BLaER1 (cell line): ENCODE data around the gene KIAA0232.

Experiments
- H3K27ac ChIP-seq: shearing (Covaris generic); formaldehyde crosslinking; 2 replicates; pipeline ENCODE4 v1.8.1; 2022
- H3K27me3 ChIP-seq: shearing (Covaris generic); formaldehyde crosslinking; 2 replicates; pipeline ENCODE4 v1.8.1; 2022
- H3K36me3 ChIP-seq: shearing (Covaris generic); formaldehyde crosslinking; 2 replicates; pipeline ENCODE4 v1.8.1; 2022
- H3K4me1 ChIP-seq: shearing (Covaris generic); formaldehyde crosslinking; 2 replicates; pipeline ENCODE4 v1.8.1; 2022
- H3K4me2 ChIP-seq: shearing (Covaris generic); formaldehyde crosslinking; 2 replicates; pipeline ENCODE4 v1.8.1; 2022
- H3K4me3 ChIP-seq: shearing (Covaris generic); formaldehyde crosslinking; 2 replicates; pipeline ENCODE4 v1.8.1; 2022
- H3K9ac ChIP-seq: shearing (Covaris generic); formaldehyde crosslinking; 2 replicates; pipeline ENCODE4 v1.8.1; 2022
- H3K9me3 ChIP-seq: shearing (Covaris generic); formaldehyde crosslinking; 2 replicates; pipeline ENCODE4 v1.8.1; 2022
- H4K20me1 ChIP-seq: shearing (Covaris generic); formaldehyde crosslinking; 2 replicates; pipeline ENCODE4 v1.8.1; 2022
- Cebpa-rat ChIP-seq: shearing (Covaris generic); IDR thresholded peaks from 2 replicates; pipeline ENCODE4 v1.8.1; 2022

The KIAA0232 gene

GRCh38 chr4:6915041-6916005 is 132.8 kb downstream of the KIAA0232 start:
- H3K27ac ChIP-seq: peak overlapping the region; percentile 99
- TF ChIP-seq Cebpa-rat: no peak
- H3K4me3 ChIP-seq: no peak overlapping the region
- H3K4me2 ChIP-seq: peak overlapping the region; percentile 97
- H3K4me1 ChIP-seq: peaks cover 91% of the 10 kb centered on the region
- H3K9me3 ChIP-seq: no peaks in the 10 kb centered on the region
- H3K9ac ChIP-seq: peak overlapping the region; percentile 47; the same call in 1 of the 2 replicates
- peaks cover 96% of the 10 kb centered on the region for H4K20me1 ChIP-seq
- H3K36me3 ChIP-seq: peaks cover 18% of the 10 kb centered on the region; the same call in 1 of the 2 replicates
- H3K27me3 ChIP-seq: no peaks in the 10 kb centered on the region

- Histone ChIP-seq H4K20me1 (peaks cover 100% of the 10 kb centered on the region), H3K4me2 (peak overlapping the region; percentile 97), H3K9ac (0 out of 2 replicates have a peak overlapping the region, but pooled peaks have one; percentile 17), H3K4me1 (peaks cover 96% of the 10 kb centered on the region), H3K4me3 (peak overlapping the region; percentile 27), H3K27ac (peak overlapping the region; percentile 99), H3K9me3 (no peaks in the 10 kb centered on the region), H3K36me3 (peaks cover 24% of the 10 kb centered on the region; the same call in 1 of the 2 replicates), H3K27me3 (no peaks in the 10 kb centered on the region)
- no peak for TF ChIP-seq Cebpa-rat
These were observed 133.6 kb downstream of the KIAA0232 start for GRCh38 chr4:6916069-6916586.

GRCh38 chr4:6916587-6917460 is 134.3 kb downstream of the KIAA0232 start:
- Histone ChIP-seq H3K36me3 (peaks cover 31% of the 10 kb centered on the region), H3K9me3 (no peaks in the 10 kb centered on the region), H3K4me3 (0 out of 2 replicates have a peak overlapping the region, but pooled peaks have one; percentile 27), H3K4me2 (peak overlapping the region; percentile 97), H3K27ac (peak overlapping the region; percentile 99), H3K4me1 (peaks cover 96% of the 10 kb centered on the region), H3K9ac (peak overlapping the region; percentile 44), H4K20me1 (peaks cover 100% of the 10 kb centered on the region), H3K27me3 (no peaks in the 10 kb centered on the region)
- no peak for TF ChIP-seq Cebpa-rat

DNA sequence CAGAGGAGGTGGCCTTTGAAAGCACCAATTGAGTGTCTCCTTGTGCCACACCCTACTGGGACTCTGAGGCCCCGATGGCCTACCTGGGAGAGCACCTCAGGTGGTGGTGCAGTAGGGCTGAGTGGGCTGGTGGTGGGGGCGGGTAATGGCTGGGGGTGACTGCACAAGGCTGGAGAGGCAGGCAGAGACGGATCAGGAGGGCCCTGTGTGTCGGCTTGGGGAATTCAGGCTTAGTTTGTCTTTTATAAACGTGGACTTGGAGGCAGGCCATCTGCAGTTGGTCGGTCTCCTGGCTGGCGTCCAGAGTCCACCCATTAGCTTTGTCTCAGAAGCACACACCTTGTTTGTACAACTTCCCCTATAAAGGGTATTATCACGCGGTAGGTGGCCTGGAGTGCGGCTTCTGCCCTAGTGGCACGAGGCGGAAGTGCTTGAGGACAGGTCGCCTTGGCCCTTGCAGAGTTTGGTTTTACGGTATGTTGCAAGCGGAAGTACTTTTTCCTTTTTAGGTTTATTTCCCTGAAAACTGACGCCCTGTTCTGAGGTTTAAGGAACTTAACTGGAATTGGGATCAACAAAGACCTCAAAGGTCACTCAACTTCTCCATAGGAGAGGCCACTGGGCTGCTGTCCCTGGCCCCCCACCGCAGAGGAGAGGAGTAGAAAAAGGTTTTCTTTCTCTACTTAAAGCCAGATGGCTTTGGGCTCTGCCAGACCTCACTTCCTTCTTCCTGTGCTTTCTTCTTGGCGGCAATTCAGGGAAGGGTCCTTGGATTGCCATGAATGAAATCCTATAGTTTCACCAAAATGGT is 135.1 kb downstream of the KIAA0232 start:
- Histone ChIP-seq H3K9ac (peak overlapping the region; percentile 44), H3K4me3 (0 out of 2 replicates have a peak overlapping the region, but pooled peaks have one; percentile 1), H3K27me3 (no peaks in the 10 kb centered on the region), H3K27ac (peak overlapping the region; percentile 99), H3K4me2 (peak overlapping the region; percentile 97), H4K20me1 (peaks cover 100% of the 10 kb centered on the region), H3K9me3 (no peaks in the 10 kb centered on the region), H3K4me1 (peaks cover 96% of the 10 kb centered on the region), H3K36me3 (peaks cover 39% of the 10 kb centered on the region)
- no peak for TF ChIP-seq Cebpa-rat

- H3K27ac ChIP-seq: peak overlapping the region; percentile 99
- no peaks in the 10 kb centered on the region for H3K27me3 ChIP-seq
- TF ChIP-seq Cebpa-rat: no peak
- peaks cover 100% of the 10 kb centered on the region for H4K20me1 ChIP-seq
- H3K36me3 ChIP-seq: peaks cover 46% of the 10 kb centered on the region
- H3K4me1 ChIP-seq: peaks cover 95% of the 10 kb centered on the region
- H3K9ac ChIP-seq: peak overlapping the region; percentile 44; the same call in 1 of the 2 replicates
- no peaks in the 10 kb centered on the region for H3K9me3 ChIP-seq
- no peak overlapping the region for H3K4me3 ChIP-seq
- H3K4me2 ChIP-seq: peak overlapping the region; percentile 97
These were observed 135.8 kb downstream of the KIAA0232 start for GRCh38 chr4:6918338-6918737.

GRCh38 chr4:6920171-6920570 is 137.6 kb downstream of the KIAA0232 start:
- Histone ChIP-seq H3K9ac (no peak overlapping the region), H3K9me3 (no peaks in the 10 kb centered on the region)

GRCh38 chr4:6923507-6923906 is 141.0 kb downstream of the KIAA0232 start:
- no peaks in the 10 kb centered on the region for H3K9me3 ChIP-seq
- no peak overlapping the region for H3K4me3 ChIP-seq
- no peak for TF ChIP-seq Cebpa-rat
- no peak overlapping the region for H3K27ac ChIP-seq
- H3K9ac ChIP-seq: no peak overlapping the region
- H4K20me1 ChIP-seq: peaks cover 100% of the 10 kb centered on the region
- H3K4me2 ChIP-seq: 0 out of 2 replicates have a peak overlapping the region, but pooled peaks have one; percentile 15
- no peaks in the 10 kb centered on the region for H3K27me3 ChIP-seq
- peaks cover 95% of the 10 kb centered on the region for H3K4me1 ChIP-seq
- H3K36me3 ChIP-seq: peaks cover 70% of the 10 kb centered on the region

More at GRCh38 chr4:6920171-6920570, 137.6 kb downstream of the KIAA0232 start:
- peaks cover 95% of the 10 kb centered on the region for H3K4me1 ChIP-seq
- no peak overlapping the region for H3K4me3 ChIP-seq
- peaks cover 100% of the 10 kb centered on the region for H4K20me1 ChIP-seq
- no peak overlapping the region; the same call in 1 of the 2 replicates for H3K27ac ChIP-seq
- H3K36me3 ChIP-seq: peaks cover 63% of the 10 kb centered on the region
- no peak for TF ChIP-seq Cebpa-rat
- 0 out of 2 replicates have a peak overlapping the region, but pooled peaks have one; percentile 0 for H3K4me2 ChIP-seq
- no peaks in the 10 kb centered on the region for H3K27me3 ChIP-seq

DNA sequence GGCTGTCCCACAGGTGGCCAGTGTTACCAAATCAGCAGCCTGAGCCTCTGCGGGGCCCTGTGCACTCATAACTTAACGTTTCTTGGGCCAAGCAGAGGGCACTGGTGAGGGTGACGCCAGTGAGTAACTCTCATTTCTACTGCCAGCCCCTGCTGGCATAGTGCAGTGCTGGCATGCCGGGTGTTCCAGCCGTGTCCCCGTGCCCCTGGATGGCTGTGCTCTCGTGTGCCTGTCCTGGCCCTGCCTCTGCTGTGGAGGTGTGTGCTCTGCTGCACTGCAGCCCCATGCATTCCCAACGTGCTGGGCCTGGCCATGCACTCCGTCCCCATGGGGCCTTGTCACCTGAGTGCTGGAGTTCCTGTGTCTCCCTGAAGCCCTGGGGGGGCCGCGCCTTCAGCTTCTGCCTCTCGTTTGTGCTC is 141.8 kb downstream of the KIAA0232 start:
- Histone ChIP-seq H3K27me3 (no peaks in the 10 kb centered on the region), H3K9me3 (no peaks in the 10 kb centered on the region), H3K36me3 (peaks cover 76% of the 10 kb centered on the region), H4K20me1 (peaks cover 100% of the 10 kb centered on the region), H3K4me3 (no peak overlapping the region), H3K9ac (no peak overlapping the region), H3K4me1 (peaks cover 96% of the 10 kb centered on the region), H3K27ac (no peak overlapping the region), H3K4me2 (peak overlapping the region; percentile 78)
- TF ChIP-seq Cebpa-rat: no peak
